ENCODE results near the gene CTRB2.
"Not testable (repeated sequence)": the region's sequence is repeated elsewhere in the genome, so short reads cannot be mapped to it uniquely, and the experiment has no call there.

CTRB2 gene

GRCh38 chr16:75225678-75226515, 18.9 kb upstream of the CTRB2 start:
- no peak for DNase-seq

GRCh38 chr16:75225092-75225491, 18.1 kb upstream of the CTRB2 start:
- no peak for DNase-seq

GRCh38 chr16:75224306-75225082, 17.5 kb upstream of the CTRB2 start:
- no peak for DNase-seq

- not testable (repeated sequence) for DNase-seq
These were observed 16.2 kb upstream of the CTRB2 start for GRCh38 chr16:75223129-75223528.

DNA sequence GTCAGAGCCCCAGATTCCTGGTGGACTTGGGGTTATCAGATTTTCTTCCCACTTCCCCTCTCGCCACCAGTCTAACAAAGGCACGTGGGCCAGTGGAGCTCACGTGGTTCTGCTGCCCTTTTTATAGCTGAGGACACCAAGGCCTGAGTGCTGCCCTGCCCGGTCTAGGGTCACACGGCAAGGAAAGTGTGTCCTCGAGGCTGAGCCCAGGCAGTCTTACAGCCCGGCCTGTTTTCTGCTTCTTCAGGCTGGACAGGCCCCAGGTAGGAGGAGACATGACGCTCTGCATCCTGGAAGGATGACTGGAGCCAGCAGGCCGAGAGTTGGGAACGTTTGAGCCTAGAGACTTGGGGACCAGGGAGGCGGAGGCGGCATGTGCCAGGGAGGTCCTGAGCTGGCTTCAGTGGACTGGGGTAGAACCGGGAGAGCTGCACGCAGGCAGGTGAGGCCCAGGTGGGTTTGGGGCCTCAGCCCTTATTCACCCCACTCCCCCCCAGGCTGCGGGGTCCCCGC, 15.4 kb upstream of the CTRB2 start:
- DNase-seq: no peak

- no peak for DNase-seq
These were observed 12.9 kb upstream of the CTRB2 start for GRCh38 chr16:75219838-75220237.

GRCh38 chr16:75219088-75219487, 12.1 kb upstream of the CTRB2 start:
- no peak for DNase-seq

- no peak for DNase-seq
These were observed 11.5 kb upstream of the CTRB2 start, which contains the start of gene CTRB1 for GRCh38 chr16:75218256-75219076. TSS of gene CTRB1 (plus strand) at chr16:75218988. CDS start at chr16:75219008, 20 bp downstream.

DNA sequence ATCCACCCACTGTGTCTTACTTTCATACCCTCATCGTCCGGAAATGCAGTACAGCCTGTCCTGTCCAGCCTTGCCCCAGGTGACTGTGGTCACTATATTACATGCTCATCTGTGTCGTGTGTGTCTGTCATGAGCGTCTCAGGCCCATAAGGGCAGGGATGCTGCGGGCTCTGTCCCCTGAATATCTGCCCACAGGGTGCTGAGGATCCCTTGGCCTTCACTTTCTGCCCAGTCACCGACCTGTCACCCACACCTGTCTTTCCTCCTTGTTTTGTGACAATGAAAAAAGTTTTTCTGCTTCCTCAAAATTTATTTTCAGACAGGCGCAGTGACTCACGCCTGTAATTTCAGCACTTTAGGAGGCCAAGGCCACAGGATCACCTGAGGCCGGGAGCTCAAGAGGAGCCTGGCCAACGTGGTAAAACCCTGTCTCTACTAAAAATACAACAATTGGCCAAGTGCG, 10.5 kb upstream of the CTRB2 start:
- no peak for DNase-seq

GRCh38 chr16:75216576-75216975, 9.6 kb upstream of the CTRB2 start:
- DNase-seq: no peak

GRCh38 chr16:75216127-75216526, 9.2 kb upstream of the CTRB2 start:
- no peak for DNase-seq

DNA sequence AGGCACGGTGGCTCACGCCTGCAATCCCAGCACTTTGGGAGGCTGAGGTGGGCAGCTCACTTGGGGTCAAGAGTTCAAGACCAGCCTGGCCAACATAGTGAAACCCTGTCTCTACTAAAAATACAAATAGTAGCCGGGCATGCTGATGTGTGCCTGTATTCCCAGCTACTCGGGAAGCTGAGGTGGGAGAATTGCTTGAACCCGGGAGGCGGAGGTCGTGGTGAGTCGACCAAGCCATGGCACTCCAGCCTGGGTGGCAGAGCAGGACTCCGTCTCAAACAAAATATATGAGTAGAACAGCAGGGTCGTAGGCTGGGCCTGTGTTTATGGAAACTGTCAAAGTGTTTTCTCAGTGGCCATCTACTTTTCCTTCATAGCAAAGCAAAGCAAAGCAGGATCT, 4.3 kb upstream of the CTRB2 start:
- DNase-seq: not testable (repeated sequence)

DNA sequence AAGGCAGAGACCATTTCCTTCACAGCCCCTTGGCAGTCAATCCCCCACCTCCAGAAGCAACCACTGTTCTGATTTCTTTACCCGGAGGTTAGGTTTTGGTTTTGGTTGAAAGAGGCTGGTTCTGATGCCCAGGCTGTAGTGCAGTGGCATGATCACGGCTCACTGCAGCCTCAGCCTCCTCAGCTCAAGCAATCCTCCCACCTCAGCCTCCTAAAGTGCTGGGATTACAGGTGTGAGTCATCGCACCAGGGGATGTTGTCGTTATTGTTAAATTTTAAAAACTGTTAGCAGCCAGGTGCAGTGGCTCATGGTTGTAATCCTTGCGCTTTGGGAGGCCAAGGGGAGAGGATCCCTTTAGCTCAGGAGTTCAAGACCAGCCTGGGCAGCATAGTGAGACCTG, 3.0 kb upstream of the CTRB2 start:
- DNase-seq: no peak

DNA sequence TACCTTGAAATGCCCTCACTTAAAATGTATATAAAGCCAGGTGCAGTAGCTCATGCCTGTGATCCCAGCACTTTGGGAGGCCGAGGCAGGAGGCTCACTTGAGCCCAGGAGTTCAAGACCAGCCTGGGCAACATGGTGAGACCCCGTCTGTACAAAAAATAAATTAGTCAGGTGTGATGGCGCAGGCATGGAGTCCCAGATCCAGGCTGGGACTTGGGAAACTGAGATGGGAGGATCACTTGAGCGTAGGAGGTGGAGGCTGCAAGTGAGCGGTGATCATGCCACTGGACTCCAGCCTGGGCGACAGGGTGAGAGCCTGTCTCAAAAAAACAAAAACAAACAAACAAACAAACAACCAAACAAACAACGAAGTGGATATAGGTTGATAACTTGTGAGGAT, 2.6 kb upstream of the CTRB2 start:
- DNase-seq: not testable (repeated sequence)

DNA sequence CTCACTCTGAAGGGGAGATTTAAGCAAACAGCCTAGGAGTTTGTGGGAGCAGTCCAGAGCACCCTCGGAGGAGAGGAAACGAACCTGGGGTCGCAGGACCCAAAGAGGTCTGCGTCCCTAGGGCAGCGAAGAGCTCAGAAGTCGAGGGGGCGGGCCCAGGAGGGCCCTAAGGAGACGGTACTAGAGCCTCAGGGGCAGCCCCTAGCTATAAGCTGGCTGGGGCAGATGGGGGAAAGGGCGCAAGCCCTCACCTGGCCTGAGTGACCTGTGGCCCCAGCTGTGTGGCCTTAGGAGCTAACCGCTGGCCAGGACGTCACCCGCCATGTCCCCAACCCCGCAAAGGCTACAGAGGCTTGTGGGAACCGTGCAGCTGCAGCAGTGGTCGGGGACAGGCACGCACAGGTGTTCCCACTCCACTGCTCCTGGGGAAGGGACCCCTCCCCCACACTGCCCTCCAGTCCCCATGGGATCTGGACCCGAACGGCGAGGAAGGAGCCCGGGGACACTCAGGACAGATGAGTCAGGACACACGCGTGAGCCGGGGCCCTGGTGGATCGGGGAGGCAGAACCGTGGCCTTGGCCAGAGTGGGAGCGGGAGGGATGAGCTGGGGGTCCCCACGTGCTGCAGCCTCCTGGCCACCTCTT, 2.0 kb upstream of the CTRB2 start:
- no peak for DNase-seq

GRCh38 chr16:75208242-75208825, 1.4 kb upstream of the CTRB2 start:
- no peak for DNase-seq

- DNase-seq: no peak
These were observed 870 bp upstream of the CTRB2 start for GRCh38 chr16:75207831-75208230.

DNA sequence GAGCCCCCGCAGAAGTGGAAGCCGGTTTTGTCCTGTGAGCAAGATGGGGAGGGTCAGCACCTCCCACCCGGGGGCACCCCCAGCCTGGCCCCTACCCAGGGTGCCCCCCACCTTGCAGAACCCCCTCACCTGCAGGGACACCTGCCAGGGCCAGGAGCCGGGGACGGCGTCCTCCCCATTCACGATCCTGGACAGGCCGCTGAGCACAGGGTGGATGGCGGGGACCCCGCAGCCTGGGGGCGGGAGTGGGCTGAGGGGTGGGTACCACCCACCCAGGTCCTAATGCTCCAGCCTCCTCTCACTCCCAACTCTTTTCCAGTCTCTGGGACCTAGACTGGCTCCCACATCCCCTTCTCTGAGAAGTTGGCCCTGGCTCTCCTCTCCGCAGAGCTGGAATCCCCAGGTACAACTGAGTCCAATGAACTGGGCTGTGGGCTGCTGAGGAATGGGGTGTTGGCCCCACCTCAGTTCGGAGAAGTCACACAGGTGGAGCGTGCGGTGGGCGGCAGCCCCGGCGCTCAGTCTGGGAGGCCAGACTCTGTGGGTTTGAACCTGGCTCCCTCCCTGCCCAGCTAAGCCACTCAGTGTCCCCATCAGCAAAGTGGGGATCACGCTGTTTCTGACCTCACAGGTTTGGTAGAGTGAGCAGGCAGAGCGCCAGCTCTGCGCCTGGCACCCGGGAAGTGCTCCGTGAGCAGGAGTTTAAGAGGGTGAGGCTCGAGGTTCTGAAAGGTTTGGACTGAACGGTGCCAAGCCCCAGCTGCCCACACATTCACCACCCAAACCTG, 806 bp downstream of the CTRB2 start:
- not testable (repeated sequence) for DNase-seq

DNA sequence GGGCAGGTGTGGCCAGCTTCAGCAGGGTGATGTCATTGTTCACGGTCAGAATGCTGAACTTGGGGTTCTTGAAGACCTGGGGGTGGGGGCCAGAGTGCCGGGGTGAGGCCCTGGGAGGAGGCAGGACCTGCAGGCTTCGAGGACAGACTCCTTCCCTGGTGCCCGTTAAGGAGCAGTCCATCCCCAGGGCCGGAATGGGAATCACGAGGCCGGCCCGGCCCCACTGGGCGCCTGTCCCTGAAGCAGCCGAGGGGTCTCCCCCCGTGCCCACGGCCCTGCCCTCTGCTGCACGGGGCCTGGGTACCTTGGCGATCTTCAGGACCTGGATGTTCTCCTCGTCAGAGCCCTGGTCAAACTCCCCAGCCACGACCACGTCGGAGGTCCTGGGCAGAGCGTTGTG, 1.5 kb downstream of the CTRB2 start:
- not testable (repeated sequence) for DNase-seq

GRCh38 chr16:75204905-75205304, 2.1 kb downstream of the CTRB2 start:
- DNase-seq: not testable (repeated sequence)

DNA sequence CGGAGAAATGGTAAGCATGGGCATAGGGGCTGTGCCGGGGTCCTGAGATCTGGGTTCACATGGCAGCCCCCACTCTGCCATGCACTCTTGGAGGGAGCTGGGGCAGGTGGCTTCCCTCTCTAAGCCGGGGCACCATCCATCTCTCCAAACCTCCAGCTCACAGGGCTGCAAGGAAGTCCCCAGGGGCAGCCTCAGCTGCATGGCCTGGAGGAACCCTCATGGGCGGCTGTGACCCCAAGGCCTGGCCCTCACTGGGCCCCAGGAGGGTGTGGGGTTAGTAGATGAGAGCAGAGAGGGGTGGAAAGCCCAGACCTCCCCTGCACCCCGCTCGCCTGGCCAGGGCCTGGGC, 2.6 kb downstream of the CTRB2 start:
- no peak for DNase-seq

All from DMS79 treated with DMSO at 0.1 percent for 48 hours (cell line).